Breast epithelium (tissue), 3 donors: ENCODE measurements around the gene TRAF3IP1.

Experiments used
- POLR2A ChIP-seq: fragments of 450-650 bp; IDR thresholded peaks from one replicate; pipeline ENCODE4 v1.6.1; 2016; ENCODE audit warnings: antibody characterized with exemption, mild to moderate bottlenecking, moderate library complexity
- TF ChIP-seq, protein P1 (sequence below), 3 donors: fragments of 450-650 bp; IDR thresholded peaks; one replicate each; pipeline ENCODE4 v1.5.1; 2016 to 2017; ENCODE audit warnings: antibody characterized with exemption in 3 of 3, mild to moderate bottlenecking in 3 of 3, moderate library complexity in 3 of 3

DNA sequence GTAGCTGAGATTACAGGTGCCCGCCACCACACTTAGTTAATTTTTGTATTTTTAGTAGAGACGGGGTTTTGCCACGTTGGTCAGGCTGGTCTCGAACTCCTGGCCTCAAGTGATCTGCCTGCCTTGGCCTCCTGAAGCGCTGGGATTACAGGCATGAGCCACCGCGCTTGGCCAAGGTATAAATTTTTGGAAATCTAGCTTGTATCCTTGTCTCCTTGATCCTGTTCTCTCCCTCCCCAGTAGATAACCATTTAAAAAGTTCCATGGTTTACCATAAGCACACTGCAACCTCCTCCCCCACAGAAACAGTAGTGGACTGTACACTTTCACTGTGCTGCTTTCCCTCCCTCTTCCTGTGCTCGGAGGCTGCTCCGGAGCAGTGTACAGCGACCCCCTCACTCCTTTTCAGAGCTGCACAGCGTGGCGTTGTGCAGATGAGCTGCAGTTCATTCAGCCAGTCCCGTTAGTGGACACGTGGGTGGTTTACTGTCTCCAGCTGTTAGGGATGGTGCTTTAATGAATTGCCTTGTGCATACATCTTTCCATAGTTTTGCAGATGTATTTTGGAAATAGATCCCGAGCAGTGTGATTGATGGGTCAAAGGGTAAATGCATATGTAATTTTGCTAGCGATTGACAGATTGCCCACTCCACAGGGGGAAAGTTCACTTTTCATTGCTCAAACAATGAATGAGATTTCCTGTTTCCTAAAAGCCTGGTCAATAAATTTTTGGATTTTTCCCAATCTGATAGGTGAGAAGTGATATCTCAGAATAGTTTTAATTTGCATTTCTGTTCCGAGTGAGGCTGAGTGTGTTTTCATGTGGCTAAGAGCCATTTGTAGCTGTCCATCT, 121.2 kb downstream of the TRAF3IP1 start:
- TF ChIP-seq, protein P1, sequence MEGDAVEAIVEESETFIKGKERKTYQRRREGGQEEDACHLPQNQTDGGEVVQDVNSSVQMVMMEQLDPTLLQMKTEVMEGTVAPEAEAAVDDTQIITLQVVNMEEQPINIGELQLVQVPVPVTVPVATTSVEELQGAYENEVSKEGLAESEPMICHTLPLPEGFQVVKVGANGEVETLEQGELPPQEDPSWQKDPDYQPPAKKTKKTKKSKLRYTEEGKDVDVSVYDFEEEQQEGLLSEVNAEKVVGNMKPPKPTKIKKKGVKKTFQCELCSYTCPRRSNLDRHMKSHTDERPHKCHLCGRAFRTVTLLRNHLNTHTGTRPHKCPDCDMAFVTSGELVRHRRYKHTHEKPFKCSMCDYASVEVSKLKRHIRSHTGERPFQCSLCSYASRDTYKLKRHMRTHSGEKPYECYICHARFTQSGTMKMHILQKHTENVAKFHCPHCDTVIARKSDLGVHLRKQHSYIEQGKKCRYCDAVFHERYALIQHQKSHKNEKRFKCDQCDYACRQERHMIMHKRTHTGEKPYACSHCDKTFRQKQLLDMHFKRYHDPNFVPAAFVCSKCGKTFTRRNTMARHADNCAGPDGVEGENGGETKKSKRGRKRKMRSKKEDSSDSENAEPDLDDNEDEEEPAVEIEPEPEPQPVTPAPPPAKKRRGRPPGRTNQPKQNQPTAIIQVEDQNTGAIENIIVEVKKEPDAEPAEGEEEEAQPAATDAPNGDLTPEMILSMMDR (IDR thresholded peaks at IDR 0.05), result no peak
- TF ChIP-seq POLR2A, result no peak
